Activated B cell treated with CpG ODN at 0.5 μM for 24 hours (primary cell): Measurements from ENCODE around the gene STT3A. TPM values are rescaled to one million over a fixed set of nuclear protein-coding genes. Genes with fewer than 3 reads are reported as not detected.

Source experiments
- ATAC-seq: fragments of 200-7000 bp; cut with Tn5 transposase; one replicate; pipeline ENCODE4 v1.10.0; 2021; ENCODE audit warnings: low read depth, mild to moderate bottlenecking, moderate library complexity
- CTCF ChIA-PET: fragments of 350-600 bp; sonication (Branson Sonifier 250); formaldehyde crosslinking; loops from one replicate; lab custom pipeline; 2021; ENCODE audit warnings: antibody characterized with exemption; lab: Charles Lee
- POLR2A ChIA-PET: fragments of 350-600 bp; sonication (Branson Sonifier 250); formaldehyde crosslinking; loops from one replicate; lab custom pipeline; 2021; ENCODE audit warnings: antibody characterized with exemption; lab: Charles Lee
- DNase-seq: peaks from one replicate; pipeline ENCODE4 v3.0.0; 2022
- H3K27ac Mint-ChIP-seq: one replicate; pipeline ENCODE4 v1.8.0; 2020; ENCODE audit warnings: mixed read lengths
- H3K27me3 Mint-ChIP-seq: one replicate; pipeline ENCODE4 v1.8.0; 2021; ENCODE audit warnings: mixed read lengths
- H3K36me3 Mint-ChIP-seq: one replicate; pipeline ENCODE4 v1.8.0; 2021; ENCODE audit warnings: low read depth, mixed read lengths
- H3K4me1 Mint-ChIP-seq: one replicate; pipeline ENCODE4 v1.8.0; 2021; ENCODE audit warnings: mixed read lengths
- H3K4me3 Mint-ChIP-seq: one replicate; pipeline ENCODE4 v1.8.0; 2020; ENCODE audit warnings: mild to moderate bottlenecking, mixed read lengths
- H3K9me3 Mint-ChIP-seq: one replicate; pipeline ENCODE4 v1.8.0; 2020; ENCODE audit warnings: mixed read lengths
- intact Hi-C: fragments of 100-400 bp; cut with micrococcal nuclease; formaldehyde crosslinking; loops from one replicate; pipeline ENCODE4 v1.15.1; 2024
- total RNA-seq: library from RNA; stranded (reverse); gene quantifications from 2 replicates; pipeline ENCODE4 v1.2.3, GENCODE V29; 2022
- TF ChIP-seq, protein P1 (sequence below): fragments of 200-600 bp; IDR thresholded peaks from one replicate; pipeline ENCODE4 v1.8.0; 2022; ENCODE audit warnings: antibody characterized with exemption, mild to moderate bottlenecking

Gene STT3A
- total RNA-seq, 1 donor from 2014 or later: 86.5 TPM

DNA sequence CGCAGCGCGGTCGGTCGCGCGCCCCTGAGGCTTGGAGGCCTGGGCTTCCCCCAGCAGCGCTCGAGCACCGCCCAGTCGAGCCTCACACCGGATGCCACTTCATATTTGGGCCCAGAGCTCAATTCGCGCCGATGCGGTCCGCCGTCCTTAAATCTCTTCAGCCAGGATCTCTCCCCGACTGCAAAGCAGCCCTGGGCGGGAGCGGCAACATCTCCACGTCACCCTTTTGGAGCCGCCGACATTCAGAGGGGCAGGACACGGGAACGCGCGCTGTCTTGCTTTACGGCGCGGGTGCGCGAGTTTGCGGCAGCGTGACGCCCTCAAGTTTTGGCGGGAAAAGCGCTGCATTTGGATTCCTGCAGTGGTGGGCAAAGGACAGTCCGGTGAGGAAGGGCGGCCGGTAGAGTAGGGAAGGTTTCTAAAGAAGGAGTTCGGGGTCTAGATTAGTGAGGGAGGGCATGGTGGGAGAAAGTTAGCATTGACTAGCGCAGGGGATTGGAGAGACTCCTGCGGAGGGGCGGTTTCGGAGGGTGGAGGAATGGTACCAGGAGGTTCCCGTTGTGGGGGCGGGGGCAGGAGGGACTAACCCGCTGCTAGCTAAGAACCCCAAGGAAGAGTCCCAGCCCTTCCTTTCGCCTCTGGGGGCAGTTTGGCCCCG, 33.1 kb downstream of the STT3A start:
- Mint-ChIP-seq H3K36me3 (peaks cover 22% of the 10 kb centered on the region), H3K9me3 (no peaks in the 10 kb centered on the region), H3K4me1 (peaks cover 20% of the 10 kb centered on the region), H3K27ac (peak overlapping the region; percentile 98), H3K27me3 (no peaks in the 10 kb centered on the region), H3K4me3 (peak overlapping the region; percentile 91)
- CTCF ChIA-PET: interaction anchor here (0.8 to 1.3 kb wide), 3 partner anchors 262 to 568 kb away, joined by 3 to 5 read pairs (median 3); partner anchors contain the start of genes HYLS1 and PUS3
- ATAC-seq: peak; percentile 93
- TF ChIP-seq, protein P1, sequence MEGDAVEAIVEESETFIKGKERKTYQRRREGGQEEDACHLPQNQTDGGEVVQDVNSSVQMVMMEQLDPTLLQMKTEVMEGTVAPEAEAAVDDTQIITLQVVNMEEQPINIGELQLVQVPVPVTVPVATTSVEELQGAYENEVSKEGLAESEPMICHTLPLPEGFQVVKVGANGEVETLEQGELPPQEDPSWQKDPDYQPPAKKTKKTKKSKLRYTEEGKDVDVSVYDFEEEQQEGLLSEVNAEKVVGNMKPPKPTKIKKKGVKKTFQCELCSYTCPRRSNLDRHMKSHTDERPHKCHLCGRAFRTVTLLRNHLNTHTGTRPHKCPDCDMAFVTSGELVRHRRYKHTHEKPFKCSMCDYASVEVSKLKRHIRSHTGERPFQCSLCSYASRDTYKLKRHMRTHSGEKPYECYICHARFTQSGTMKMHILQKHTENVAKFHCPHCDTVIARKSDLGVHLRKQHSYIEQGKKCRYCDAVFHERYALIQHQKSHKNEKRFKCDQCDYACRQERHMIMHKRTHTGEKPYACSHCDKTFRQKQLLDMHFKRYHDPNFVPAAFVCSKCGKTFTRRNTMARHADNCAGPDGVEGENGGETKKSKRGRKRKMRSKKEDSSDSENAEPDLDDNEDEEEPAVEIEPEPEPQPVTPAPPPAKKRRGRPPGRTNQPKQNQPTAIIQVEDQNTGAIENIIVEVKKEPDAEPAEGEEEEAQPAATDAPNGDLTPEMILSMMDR: no peak
- POLR2A ChIA-PET: interaction anchor here (0.6 to 3.0 kb wide), 10 partner anchors 8 to 643 kb away, joined by 3 to 49 read pairs (median 6); partner anchors contain the start of genes EI24, FOXRED1, HYLS1 and PUS3
- intact Hi-C loops: loop anchor here (1.0 to 10.0 kb wide), 9 partner anchors 19 to 589 kb away; partner anchors contain the start of genes CDON, EI24, FAM118B and HYLS1
- DNase-seq: peak; percentile 80

DNA sequence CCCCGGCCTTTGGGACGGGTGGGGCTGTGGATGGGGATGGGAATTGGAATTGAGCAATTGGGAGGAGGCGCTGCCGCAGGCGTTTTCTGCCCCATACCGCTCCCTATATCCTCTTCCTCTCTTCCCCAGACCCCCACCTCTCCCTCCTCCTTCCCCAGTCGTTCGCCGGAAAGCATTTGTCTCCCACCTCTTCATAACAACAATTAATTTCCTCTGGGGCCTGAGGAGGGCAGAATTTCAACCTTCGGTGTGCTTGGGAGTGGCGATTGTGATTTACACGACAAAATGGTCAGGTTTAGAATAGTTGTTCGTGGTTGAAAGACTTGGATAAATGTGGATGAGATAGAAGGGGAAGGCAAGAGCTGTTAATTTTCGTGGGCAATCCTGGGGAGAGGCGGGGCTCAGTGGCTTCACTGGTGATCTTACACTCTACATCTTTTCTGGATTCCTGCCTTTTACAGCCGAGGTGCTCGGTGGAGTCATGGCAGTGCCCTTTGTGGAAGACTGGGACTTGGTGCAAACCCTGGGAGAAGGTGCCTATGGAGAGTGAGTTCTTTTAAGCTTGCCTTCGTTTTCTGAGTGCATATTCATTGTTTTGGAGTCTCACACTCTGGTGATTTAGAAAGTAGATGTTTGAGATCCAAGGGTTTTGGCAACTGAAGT, 33.8 kb downstream of the STT3A start:
- ChIA-PET POLR2A (interaction anchor here (0.9 to 3.0 kb wide), 4 partner anchors 18 to 642 kb away, joined by 3 to 49 read pairs (median 10); partner anchors contain the start of genes FOXRED1, HYLS1, SRPRA and STT3A), CTCF (interaction anchor here (1.2 kb wide), 1 partner anchor 261 kb away, joined by 3 read pairs; the partner anchor contains the start of gene HYLS1)
- TF ChIP-seq, protein P1: no peak
- Mint-ChIP-seq H3K4me3 (peak overlapping the region; percentile 91), H3K27me3 (no peaks in the 10 kb centered on the region), H3K4me1 (peaks cover 20% of the 10 kb centered on the region), H3K36me3 (peaks cover 15% of the 10 kb centered on the region), H3K27ac (peak overlapping the region; percentile 98), H3K9me3 (no peaks in the 10 kb centered on the region)
- peak; percentile 17 for ATAC-seq
- intact Hi-C loops: loop anchor here (5.0 to 10.0 kb wide), 2 partner anchors 436 to 588 kb away; partner anchors contain the start of genes CDON, FAM118B and RPUSD4
- DNase-seq: no peak

DNA sequence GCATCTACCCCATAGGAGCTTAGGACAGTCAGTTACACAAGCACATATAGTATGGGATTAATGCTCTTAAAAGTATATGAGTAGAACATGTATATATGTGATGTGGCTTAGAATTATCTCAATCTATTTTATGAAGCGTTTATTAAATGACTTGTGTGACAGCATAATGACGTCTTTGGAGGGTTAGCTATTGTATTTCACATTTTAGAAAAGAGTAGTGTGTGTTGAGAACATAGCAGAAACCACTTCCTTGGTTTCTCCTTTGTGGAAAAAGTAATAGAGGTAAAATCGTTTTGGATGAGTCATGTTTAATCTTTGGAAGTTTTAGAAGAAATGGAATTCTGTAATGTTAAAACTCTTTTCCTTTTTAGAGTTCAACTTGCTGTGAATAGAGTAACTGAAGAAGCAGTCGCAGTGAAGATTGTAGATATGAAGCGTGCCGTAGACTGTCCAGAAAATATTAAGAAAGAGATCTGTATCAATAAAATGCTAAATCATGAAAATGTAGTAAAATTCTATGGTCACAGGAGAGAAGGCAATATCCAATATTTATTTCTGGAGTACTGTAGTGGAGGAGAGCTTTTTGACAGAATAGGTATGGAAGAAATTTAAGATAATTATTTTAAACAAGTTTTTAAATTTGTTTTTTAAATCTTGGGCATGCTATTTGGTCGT, 34.7 kb downstream of the STT3A start:
- POLR2A ChIA-PET: interaction anchor here (3.0 kb wide), 1 partner anchor 35 kb away, joined by 49 read pairs; the partner anchor contains the start of gene STT3A
- intact Hi-C loops: loop anchor here (5.0 to 10.0 kb wide), 2 partner anchors 435 to 587 kb away; partner anchors contain the start of genes CDON, FAM118B and RPUSD4

DNA sequence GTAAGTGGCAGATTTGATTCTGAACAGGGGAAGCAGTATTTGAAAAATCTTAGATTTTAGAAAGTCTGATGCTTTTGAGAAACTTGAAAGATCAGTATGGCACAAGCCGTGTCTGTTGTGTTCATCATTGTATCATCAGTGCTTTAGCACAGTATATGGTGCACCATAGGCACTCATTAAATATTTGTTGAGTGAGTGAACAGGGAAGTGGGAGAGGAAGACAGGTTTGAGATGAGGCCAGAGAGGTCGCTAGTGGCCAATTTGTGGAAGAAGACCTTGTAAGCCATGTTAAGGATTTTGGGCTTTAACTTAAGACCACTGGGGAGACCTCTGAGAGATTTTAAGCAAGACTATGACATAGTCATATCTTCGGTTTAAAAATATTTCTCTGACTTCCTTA, 45.2 kb downstream of the STT3A start:
- TF ChIP-seq, protein P1: no peak
- Mint-ChIP-seq H3K9me3 (no peaks in the 10 kb centered on the region), H3K27ac (no peak overlapping the region), H3K36me3 (no peaks in the 10 kb centered on the region), H3K4me1 (no peaks in the 10 kb centered on the region), H3K4me3 (no peak overlapping the region), H3K27me3 (no peaks in the 10 kb centered on the region)
- ChIA-PET POLR2A (interaction anchor here (0.8 kb wide), 1 partner anchor 249 kb away, joined by 3 read pairs; no protein-coding TSS in a partner anchor), CTCF (no interaction called here)
- intact Hi-C loops: no loop called here
- ATAC-seq (no peak), DNase-seq (no peak)

More for the DNA sequence above, 34.7 kb downstream of the STT3A start:
- Mint-ChIP-seq H3K27me3 (no peaks in the 10 kb centered on the region), H3K4me3 (peak overlapping the region; percentile 91), H3K36me3 (peaks cover 6% of the 10 kb centered on the region), H3K4me1 (peaks cover 20% of the 10 kb centered on the region), H3K27ac (no peak overlapping the region), H3K9me3 (no peaks in the 10 kb centered on the region)
- ATAC-seq (no peak), DNase-seq (no peak)
- TF ChIP-seq, protein P1: no peak
- CTCF ChIA-PET: interaction anchor here (1.2 kb wide), 1 partner anchor 260 kb away, joined by 3 read pairs; the partner anchor contains the start of gene HYLS1
